Activated CD8-positive, alpha-beta memory T cell treated with anti-CD3 and anti-CD28 coated beads, Interleukin-2, amount 50 U/mL, for 1 hour (primary cell): Measurements from ENCODE around the gene HSPB6.
A peak's percentile ranks its signal among the peaks of the same experiment; 100 is the strongest.
"Not testable (repeated sequence)": the region's sequence is repeated elsewhere in the genome, so short reads cannot be mapped to it uniquely, and the experiment has no call there.

Experiments
- DNase-seq: peaks from one replicate; pipeline ENCODE4 v3.0.0-alpha.2; 2020; ENCODE audit errors: extremely low read depth

Gene HSPB6

DNA sequence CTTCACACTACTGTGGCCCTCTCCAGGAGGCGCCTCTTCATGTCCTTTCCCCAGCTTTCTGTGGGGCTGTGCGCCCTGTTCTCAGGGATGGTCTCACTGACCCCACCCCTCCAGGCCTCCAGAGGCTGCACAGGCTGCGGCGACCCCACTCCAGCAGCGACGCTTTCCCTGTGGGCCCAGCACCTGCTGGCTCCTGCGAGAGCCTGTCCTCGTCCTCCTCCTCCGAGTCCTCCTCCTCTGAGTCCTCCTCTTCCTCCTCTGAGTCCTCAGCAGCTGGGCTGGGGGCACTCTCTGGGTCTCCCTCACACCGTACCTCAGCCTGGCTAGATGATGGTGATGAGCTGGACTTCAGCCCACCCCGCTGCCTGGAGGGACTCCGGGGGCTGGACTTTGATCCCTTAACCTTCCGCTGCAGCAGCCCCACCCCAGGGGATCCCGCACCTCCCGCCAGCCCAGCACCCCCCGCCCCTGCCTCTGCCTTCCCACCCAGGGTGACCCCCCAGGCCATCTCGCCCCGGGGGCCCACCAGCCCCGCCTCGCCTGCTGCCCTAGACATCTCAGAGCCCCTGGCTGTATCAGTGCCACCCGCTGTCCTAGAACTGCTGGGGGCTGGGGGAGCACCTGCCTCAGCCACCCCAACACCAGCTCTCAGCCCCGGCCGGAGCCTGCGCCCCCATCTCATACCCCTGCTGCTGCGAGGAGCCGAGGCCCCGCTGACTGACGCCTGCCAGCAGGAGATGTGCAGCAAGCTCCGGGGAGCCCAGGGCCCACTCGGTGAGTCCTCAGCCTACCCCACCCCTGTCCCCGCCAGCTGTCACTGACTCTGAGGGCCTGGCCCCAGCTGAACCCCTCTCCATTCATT lies 29.7 kb upstream of the HSPB6 start:
- no peak for DNase-seq

DNA sequence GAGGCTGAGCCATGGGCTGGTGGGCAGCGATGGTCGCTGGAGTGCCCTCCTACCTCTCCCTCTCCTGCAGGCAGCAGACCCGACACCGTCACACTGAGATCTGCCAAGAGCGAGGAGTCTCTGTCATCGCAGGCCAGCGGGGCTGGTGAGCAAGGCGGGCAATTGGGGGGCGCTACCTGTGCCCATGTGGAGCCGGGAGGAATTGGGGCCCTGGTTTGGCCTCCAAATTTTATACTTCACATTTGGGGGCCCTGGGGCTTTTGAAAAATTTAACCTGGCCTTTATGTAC lies 28.5 kb upstream of the HSPB6 start:
- DNase-seq = no peak

DNA sequence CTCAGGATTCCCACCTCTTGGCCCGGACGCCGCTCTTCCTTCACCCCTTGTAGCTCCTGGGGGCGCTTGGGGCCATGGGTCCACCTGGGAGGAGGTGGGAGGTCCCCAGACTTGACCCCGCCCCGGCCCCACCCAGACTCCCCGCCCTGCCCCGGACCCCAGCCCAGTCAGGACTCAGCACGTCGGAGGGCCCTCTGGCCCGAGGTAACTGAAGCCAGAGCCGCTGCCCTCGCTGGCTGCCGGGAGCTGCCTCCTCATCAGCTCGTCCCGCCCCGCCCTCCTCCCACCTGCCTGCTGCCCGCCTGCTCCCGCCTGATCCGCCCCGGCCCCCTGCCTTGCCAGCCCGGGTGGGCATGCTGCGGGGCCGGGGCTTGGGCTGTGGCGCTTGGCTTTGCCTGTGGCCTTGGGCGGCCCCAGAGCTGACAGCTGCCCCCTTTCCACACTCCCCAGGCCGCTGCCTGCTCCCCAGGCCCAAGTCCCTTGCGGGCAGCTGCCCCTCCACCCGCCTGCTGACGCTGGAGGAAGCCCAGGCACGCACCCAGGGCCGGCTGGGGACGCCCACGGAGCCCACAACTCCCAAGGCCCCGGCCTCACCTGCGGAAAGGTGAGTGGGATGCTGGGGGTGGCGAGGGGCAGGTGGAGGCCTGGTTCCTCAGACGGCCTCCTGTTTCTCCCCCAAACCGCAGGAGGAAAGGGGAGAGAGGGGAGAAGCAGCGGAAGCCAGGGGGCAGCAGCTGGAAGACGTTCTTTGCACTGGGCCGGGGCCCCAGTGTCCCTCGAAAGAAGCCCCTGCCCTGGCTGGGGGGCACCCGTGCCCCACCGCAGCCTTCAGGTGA lies 27.9 kb upstream of the HSPB6 start:
- no peak for DNase-seq

DNA sequence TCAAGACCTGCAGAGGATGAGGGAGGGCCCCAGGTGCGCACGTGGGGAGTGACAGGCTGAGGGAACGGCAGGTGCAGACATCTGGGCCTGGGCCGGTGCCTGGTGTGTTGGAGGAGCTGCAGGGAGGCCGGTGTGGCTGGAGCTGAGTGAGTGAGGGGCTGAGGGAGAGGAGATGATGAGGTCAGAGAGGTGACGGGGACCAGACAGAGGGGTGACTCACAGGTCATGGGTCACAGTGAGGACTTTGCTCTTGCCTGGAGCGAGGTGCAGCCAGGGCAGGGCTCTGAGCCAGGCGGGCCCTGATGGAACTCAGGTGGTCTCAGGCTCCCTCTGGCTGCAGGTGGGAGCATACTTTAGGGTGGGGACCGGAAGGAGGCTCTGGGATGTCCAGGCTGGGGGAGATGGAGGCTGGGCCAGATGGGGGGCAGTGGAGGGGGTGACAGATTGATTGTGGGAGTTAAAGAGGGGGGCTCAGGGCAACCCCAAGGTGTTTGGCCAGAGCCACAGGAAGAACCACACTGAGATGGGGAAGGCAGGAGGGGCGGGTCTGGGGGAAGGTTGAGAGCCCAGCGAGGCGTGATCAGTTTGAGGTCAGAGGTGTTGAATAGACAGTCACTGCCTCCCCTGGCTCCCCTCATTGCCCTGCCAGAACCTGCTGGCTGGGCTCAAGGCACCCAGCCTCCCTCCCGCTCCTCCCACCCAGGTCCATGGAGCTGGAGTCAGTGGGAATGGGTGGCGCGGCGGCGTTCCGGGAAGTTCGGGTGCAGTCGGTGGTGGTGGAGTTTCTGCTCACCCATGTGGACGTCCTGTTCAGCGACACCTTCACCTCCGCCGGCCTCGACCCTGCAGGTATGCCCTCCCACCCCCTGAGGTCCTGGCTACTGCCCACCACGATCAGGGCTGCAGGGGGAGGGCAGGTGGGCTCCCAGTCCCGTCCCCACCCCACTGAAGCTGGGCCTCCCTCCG lies 26.9 kb upstream of the HSPB6 start:
- DNase-seq = no peak

DNA sequence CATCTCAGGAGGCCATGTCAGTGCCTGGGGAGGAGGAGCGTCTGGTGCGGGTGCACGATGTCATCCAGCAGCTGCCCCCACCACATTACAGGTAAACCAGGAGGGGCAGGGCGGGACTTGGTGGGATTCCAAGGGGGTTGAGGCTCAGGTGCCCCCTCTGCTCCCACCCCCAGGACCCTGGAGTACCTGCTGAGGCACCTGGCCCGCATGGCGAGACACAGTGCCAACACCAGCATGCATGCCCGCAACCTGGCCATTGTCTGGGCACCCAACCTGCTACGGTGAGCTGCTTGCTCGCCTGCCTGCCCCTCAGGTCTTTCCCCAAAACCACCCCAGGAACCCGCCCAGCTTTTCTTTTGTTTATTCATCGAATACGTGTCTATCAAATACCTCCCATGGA lies 25.8 kb upstream of the HSPB6 start:
- no peak for DNase-seq

DNA sequence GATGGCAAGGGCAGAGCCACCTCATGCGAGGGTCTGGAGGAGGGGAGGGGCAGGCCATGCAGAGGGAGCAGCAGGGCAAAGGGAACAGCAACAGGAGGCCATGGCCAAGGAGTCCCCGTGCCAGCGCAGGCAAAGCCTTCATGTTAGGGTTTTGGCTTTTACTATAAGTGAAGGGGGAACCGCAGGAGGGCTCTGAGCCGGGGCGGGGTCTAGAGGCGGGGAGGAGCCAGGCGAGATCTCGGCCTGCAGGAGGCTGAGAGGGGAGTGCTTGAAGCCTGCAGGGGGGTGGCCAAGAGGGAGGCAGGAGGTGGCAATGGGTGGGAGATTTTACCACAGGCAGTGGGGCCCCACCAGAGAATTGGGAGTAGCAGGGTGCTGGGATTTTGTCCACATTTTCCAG lies 24.8 kb upstream of the HSPB6 start:
- DNase-seq = no peak

DNA sequence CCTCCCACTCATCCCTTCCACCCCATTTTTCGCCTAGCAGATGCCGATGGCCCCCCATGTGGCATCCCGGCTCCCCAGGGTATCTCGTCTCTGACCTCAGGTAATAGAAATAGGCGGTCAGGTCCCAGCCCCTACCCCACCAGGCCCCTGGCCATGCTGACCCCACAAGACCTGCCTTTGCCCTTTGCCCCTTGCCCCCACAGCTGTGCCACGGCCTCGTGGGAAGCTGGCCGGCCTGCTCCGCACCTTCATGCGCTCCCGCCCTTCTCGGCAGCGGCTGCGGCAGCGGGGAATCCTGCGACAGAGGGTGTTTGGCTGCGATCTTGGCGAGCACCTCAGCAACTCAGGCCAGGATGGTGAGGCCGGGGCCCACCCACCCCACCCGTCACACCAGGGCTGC lies 23.9 kb upstream of the HSPB6 start:
- DNase-seq = no peak

DNA sequence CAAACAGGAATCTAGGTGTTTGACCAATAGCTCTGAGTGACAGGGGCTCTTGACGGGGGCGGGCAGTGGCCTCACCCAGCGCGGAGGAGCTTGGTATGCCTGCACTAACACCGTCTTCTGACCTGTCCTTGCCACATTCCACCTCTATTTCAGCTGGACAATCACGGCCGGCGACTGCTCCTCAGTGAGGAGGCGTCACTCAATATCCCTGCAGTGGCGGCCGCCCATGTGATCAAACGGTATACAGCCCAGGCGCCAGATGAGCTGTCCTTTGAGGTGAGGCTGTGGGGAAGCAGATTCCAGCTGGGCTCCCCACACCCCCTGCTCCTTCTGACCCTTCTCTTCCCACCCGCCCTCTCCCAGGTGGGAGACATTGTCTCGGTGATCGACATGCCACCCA lies 23.2 kb upstream of the HSPB6 start:
- no peak for DNase-seq

DNA sequence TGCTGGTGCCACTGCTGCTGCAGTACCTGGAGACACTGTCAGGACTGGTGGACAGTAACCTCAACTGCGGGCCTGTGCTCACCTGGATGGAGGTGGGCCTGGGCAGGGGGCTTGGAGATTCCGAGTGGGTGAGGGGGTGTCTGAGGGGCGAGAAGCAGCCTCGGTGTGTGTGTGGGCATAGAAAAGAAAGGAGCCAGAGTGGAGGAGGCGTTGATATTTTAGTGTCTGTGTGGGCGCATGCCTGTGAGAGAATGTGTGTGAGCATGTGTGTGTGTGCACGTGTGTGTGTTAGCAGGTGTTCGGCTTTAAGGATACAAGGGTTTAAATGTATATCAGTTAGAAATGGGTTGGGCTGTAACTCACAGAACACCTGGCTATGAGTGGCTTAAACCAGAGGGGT lies 22.2 kb upstream of the HSPB6 start:
- no peak for DNase-seq

DNA sequence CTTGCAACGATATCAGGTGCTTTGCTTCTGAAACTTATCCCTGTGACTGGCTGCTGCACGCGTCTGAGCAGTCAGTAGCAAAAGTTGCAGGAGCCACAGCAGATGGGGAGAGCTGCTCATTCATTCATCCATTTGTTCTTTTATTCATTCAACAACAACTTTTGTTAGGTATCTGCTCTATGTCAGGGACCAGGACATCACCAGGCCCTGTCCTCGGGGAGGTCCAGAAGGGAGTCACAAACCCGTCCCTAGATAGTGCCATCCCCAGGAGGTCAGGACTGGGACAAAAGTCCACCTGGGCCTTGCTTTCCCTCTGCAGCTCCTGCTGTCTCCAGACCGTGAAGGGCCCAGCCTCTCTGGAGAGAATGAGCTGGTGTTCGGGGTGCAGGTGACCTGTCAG lies 21.1 kb upstream of the HSPB6 start:
- no peak for DNase-seq

DNA sequence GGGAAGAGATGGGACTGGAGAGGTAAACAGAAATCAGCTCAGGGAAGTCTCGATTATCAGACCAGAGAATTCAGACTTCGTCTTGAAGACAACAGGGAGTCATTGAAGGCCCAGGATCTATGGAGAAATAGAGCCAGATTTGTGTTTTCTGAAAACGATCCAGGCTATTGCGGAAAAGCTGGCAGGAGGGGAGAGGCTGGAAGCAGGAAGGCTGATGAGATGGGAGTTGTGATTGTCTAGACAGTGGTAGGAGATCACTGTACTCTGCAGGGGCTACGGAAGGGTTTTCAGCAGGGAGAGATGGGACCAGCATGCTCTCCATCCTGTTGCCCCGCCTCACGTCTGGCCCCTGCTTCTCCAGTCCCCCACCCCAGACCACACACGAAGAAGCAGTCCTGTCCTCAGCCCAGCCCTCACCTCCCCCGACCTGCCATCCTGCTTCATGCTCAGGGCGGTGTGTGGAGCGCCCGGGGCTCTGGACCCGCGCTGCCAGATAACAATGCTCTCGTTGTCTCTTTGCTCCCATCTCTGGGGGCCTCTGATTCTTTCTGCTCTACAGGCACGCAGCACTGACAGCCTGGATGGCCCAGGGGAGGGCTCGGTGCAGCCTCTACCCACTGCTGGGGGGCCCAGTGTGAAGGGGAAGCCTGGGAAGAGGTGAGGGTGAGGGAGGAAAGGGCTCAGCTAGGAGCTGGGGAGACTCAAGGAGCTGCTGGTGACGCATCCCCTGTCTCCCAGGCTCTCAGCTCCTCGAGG lies 20.4 kb upstream of the HSPB6 start:
- DNase-seq = no peak

DNA sequence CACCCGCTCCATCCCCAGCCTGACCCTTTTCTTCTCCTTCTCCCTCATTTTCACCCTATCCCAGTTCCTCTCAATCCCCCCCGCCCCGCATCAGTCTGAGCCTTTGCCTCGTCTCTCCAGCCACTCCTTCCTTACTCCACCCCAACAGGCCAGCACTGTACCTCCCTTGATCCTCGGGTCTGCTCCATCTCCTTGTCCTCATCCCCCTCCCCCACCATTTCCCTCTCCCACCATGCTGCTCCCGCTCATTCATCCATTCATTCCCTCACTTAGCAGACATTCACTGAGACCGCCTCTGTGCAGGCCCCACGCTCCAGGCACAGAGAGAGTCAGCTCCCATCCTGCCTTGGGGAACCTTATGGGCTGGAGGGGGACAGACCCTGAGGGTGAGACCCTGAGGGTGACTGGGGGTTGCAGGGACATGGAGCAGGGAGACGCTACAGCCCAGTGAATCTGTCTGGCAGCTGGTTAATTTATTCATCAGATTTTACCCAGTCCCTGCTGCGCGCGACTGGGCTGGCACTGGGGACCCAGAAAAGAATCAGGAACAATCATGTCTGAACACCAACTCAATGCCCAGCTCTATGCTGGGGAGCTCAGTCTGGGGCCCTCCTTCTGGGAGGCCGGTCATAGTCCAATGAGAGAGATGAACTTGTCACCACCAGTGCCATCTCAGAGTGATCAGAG lies 19.4 kb upstream of the HSPB6 start:
- DNase-seq = no peak

DNA sequence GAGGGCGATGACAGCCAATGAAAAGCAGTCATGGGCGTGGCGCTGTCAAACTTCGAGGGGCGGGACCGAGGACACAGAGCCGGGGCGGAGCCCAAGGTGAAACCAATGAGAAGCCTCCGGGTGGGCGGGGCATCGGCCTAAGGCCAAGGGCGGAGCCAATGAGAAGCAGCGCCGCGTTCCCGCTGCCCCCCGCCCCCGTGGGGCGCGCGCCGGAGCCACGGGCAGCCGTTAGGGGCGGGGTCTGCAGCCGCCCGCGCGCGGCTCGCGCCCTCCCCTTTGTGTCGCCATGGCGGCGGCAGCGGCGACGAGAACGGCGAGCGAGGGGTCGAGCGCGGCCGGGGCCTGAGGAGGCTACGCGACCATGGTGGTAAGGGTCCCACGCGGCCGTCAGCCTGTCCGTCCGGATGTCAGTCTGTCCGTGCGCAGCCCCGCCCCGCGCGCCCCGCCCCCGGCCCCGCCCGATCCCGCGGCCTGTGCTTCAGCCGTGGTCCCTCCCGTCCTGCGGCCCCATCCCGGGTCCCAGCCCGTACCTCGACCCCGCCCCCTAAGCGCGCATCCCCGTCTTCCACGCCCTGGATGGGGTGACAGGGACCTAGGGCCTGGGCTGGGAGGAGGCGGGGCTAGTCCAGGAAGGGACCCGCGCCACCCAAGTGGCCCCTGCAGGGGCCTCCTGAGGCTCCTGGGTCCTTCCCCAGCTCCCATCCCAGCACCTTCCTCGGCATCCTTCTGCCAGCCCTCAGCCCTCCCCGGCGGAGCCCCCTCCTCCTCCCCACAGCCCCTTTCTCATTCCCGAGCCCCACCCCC lies 18.7 kb upstream of the HSPB6 start, which contains the start of gene ARHGAP33:
TSS of gene ARHGAP33 (plus strand) at position 267 of the 804 bp plus-strand sequence. CDS start at position 362, 95 bp downstream.
- DNase-seq = peak; percentile 98

DNA sequence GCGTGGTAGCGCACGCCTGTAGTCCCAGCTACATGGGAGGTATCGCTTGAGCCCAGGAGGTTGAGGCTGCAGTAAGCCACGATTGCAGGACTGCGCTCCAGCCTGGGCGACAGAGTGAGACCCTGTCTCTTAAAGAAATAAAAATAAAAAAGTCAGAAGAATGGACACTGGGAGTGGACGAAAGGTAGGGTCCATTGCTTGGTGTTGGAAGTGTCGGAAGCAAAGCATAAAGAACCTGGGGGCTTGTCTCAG lies 18.1 kb upstream of the HSPB6 start:
- DNase-seq = no peak

DNA sequence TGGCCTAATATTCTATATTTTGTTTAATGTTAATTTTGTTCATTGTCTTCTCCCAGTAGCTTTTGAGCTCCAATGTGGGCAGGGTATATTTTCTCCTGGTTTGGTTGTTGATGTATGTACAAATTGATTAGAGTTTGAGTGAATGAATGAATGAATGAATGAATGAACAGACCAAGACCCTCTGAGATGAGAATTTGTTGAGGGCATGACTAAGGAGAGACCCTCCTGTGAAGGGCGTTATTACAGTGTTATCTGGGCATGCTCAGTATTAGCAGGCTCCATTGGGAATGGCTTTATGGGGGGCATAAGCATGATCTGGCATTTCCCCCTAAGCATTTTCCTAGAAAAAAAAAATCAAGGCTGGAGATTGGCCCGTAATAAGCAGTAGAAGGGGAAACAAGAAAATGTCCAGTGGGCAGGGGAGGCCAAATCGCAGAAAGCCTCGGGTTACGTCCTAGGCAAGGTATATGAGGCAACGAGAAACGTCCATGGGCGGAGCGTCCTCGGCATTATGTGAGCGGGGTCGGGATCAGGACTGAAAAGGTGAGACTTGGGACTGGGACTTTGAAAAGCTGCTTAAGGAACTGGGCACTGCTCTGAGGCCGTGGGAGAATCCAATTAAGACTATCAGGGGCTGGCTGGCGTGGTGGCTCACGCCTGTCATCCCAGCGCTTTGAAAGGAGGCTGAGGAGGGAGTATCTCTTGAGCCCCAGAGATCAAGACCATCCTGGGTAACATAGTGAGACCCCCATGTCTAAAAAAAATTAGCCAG lies 17.6 kb upstream of the HSPB6 start:
- DNase-seq = no peak

DNA sequence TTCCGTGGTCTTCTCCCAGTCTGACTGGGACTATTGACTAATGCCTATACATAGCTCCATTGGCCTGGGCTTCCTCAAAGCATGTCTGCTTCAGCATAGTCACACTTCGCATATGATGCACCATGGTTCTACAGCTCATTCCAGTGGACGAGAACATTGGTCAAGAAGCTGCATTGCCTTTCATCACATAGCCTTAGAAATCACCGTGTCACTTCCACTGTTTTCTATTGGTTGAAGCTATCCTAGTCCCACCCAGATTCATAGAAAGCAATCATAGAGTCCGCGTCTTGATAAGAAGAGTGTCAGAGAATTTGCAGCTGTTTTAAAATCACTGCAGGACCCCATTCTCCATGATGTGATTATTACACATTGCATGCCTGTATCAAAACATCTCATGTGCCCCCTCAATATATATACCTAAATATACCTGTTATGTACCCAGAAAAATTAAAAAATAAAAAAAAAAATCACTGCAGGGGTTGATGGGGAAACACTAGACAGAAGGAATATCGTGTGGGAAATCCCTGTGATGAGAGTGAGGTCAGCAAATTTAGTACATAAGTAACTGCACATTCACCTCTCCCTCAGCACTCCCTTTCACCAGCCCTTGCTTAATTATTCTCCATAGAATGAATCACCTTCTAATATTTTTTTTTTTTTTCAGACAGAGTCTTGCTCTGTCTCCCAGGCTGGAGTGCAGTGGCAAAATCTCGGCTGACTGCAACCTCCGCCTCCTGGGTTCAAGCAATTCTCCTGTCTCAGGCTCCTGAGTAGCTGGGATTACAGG lies 16.4 kb upstream of the HSPB6 start:
- DNase-seq = no peak

DNA sequence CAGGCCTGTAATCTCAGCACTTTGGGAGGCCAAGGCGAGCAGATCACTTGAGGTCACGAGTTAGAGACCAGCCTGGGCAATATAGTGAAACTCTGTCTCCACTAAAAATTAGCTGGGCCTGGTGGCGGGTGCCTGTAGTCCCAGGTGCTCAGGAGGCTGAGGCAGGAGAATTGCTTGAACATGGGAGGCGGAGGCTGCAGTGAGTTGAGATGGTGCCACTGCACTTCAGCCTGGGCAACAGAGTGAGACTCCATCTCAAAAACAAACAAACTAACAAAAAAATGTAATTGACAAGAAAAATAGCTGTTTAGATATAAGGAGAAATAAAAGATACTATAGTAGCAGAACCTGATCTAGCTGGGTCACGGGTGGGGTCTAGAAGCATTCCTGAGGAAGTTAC lies 15.5 kb upstream of the HSPB6 start:
- DNase-seq = not testable (repeated sequence)

DNA sequence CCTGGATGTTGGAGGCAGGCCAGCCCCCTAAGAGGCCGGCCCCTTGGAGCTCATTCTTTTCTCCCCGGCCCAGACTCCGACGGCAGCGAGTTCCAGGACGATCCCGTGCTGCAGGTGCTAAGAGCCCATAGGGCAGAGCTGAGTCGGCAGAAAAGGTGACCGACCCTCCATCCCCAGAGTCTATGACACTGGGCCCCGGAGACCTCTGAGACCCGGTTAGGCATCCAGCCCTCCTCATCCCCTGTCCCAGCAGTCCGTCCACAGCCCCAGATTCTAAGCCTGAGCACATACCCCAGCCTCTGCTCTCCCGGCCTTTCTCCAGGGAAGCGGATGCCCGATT lies 11.2 kb upstream of the HSPB6 start:
- no peak for DNase-seq
